ENCODE results near the gene PLK1. TPM values are rescaled to one million over a fixed set of nuclear protein-coding genes. Genes with fewer than 3 reads are reported as not detected.

The PLK1 gene
- total RNA-seq, 2 donors from 2014 or later = 76.7 to 118 TPM

DNA sequence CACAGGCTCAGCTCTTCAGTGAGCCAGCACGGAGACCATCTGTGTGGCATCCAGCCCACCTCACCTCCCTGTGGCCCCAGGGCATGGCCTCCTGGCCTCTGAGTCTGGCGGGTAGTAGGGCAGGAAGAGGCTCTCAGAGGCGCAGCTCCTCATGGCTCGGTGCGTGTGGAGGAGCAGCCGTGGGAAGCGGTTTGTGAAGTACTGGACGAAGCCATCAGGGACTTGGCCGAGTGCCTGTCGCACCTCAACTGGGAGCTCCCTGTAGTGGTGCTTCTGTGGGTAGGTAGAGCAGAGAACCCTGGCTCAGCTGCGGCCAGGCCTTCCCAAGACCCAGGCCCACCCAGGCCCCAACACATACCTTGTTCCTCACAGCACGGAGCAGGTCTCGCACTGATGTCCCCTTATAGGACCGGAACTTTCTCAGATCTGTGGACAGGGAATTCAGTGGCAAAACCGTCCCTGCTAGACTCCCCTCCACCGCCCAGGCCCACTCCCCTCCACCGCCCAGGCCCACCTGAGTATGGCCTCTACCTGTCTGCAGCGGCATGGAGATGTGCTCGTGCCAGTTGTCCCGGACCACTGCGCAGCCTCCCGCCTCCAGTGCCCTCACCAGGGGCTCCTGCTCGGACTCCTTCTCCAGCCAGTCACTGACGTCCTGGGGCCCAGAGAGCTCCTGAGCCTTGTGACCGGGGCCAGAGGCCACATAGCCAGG is 12.2 kb downstream of the PLK1 start:
- no peaks in the 10 kb centered on the region for H3K27me3 ChIP-seq (ENCODE audit: control insufficient read depth, insufficient read depth, low read length, poor library complexity, severe bottlenecking)
- H3K4me1 Mint-ChIP-seq = peaks cover 9% of the 10 kb centered on the region
- WGBS, 2 experiments (ENCODE audit: insufficient coverage in 1 of 2, insufficient read length in 1 of 2) = 97% methylated on average over 12 to 25 of the region's 25 CpGs
- peaks cover 53% of the 10 kb centered on the region for H3K36me3 Mint-ChIP-seq (ENCODE audit: low read depth)
- no peak overlapping the region for H3K4me3 ChIP-seq (ENCODE audit: low read length)
- H3K27ac Mint-ChIP-seq = no peak overlapping the region
- no peaks in the 10 kb centered on the region for H3K9me3 Mint-ChIP-seq
- no peak overlapping the region for H3K4me3 Mint-ChIP-seq
- H3K36me3 ChIP-seq (ENCODE audit: control insufficient read depth, insufficient read depth, low read length) = peaks cover 56% of the 10 kb centered on the region
- no peak overlapping the region for H3K9ac ChIP-seq (ENCODE audit: extremely low read depth, low read length, poor library complexity, severe bottlenecking)
- H3K27ac ChIP-seq (ENCODE audit: low read depth, low read length) = peak overlapping the region; percentile 24
- DNase-seq = no peak
- no peaks in the 10 kb centered on the region for H3K9me3 ChIP-seq (ENCODE audit: control insufficient read depth, low read length)
- TF ChIP-seq, protein P1, sequence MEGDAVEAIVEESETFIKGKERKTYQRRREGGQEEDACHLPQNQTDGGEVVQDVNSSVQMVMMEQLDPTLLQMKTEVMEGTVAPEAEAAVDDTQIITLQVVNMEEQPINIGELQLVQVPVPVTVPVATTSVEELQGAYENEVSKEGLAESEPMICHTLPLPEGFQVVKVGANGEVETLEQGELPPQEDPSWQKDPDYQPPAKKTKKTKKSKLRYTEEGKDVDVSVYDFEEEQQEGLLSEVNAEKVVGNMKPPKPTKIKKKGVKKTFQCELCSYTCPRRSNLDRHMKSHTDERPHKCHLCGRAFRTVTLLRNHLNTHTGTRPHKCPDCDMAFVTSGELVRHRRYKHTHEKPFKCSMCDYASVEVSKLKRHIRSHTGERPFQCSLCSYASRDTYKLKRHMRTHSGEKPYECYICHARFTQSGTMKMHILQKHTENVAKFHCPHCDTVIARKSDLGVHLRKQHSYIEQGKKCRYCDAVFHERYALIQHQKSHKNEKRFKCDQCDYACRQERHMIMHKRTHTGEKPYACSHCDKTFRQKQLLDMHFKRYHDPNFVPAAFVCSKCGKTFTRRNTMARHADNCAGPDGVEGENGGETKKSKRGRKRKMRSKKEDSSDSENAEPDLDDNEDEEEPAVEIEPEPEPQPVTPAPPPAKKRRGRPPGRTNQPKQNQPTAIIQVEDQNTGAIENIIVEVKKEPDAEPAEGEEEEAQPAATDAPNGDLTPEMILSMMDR (conservative IDR thresholded peaks at IDR 0.05) = no peak
- H3K27me3 Mint-ChIP-seq (ENCODE audit: insufficient read depth) = no peaks in the 10 kb centered on the region
- H3K4me1 ChIP-seq (ENCODE audit: control insufficient read depth, insufficient read depth, low read length) = no peaks in the 10 kb centered on the region

DNA sequence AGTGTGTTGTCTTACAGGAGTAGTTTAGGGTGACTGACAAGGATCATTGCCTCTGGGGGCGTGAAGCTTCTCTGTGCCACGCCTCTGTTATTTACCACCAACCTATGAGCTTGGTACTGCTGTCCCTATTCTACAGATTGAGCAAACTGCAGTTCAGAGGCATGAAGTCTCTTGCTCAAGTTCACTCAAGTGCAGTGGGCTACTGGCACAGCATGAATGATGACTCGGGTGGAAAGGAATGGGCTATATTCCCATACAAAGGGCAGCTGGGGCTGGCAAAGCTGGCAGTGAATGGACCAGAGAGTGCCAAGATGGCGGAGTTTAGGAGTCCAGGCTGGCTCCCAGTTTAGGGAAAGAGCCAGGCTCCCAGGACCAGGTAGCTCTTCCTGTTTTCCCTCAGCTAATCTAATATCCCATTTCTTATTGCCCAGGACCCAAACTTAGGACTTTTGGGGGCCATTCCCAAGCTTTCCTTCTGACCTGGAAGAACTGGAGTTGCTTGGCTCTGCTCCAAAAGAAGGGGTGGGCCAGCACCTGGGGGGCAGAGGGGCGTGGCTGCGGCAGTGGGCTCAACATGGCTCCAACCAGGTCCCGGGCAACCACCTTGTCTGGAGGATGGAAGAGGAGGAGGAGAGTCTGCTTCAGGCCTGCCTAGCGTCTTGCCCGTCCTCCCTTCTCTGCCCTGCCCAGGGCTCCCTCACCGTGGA is 12.9 kb downstream of the PLK1 start:
- H3K4me3 Mint-ChIP-seq = no peak overlapping the region
- no peaks in the 10 kb centered on the region for H3K9me3 ChIP-seq (ENCODE audit: control insufficient read depth, low read length)
- H3K4me3 ChIP-seq (ENCODE audit: low read length) = no peak overlapping the region
- no peaks in the 10 kb centered on the region for H3K27me3 ChIP-seq (ENCODE audit: control insufficient read depth, insufficient read depth, low read length, poor library complexity, severe bottlenecking)
- H3K9ac ChIP-seq (ENCODE audit: extremely low read depth, low read length, poor library complexity, severe bottlenecking) = no peak overlapping the region
- no peak overlapping the region for H3K27ac Mint-ChIP-seq
- peak overlapping the region; percentile 24 for H3K27ac ChIP-seq (ENCODE audit: low read depth, low read length)
- no peak for DNase-seq
- 92 to 94% methylated on average over 3 to 10 of the region's 10 CpGs for WGBS, 2 experiments (ENCODE audit: insufficient coverage in 1 of 2, insufficient read length in 1 of 2)
- TF ChIP-seq, protein P1 (conservative IDR thresholded peaks at IDR 0.05) = no peak
- H3K4me1 ChIP-seq (ENCODE audit: control insufficient read depth, insufficient read depth, low read length) = no peaks in the 10 kb centered on the region
- H3K36me3 Mint-ChIP-seq (ENCODE audit: low read depth) = peaks cover 49% of the 10 kb centered on the region
- H3K9me3 Mint-ChIP-seq = no peaks in the 10 kb centered on the region
- peaks cover 51% of the 10 kb centered on the region for H3K36me3 ChIP-seq (ENCODE audit: control insufficient read depth, insufficient read depth, low read length)
- H3K4me1 Mint-ChIP-seq = peaks cover 9% of the 10 kb centered on the region
- H3K27me3 Mint-ChIP-seq (ENCODE audit: insufficient read depth) = no peaks in the 10 kb centered on the region

GRCh38 chr16:23692190-23692837 is 13.6 kb downstream of the PLK1 start:
- peaks cover 44% of the 10 kb centered on the region for H3K36me3 ChIP-seq (ENCODE audit: control insufficient read depth, insufficient read depth, low read length)
- H3K4me1 Mint-ChIP-seq = peaks cover 9% of the 10 kb centered on the region
- H3K9me3 ChIP-seq (ENCODE audit: control insufficient read depth, low read length) = no peaks in the 10 kb centered on the region
- H3K27me3 Mint-ChIP-seq (ENCODE audit: insufficient read depth) = no peaks in the 10 kb centered on the region
- no peak overlapping the region for H3K27ac ChIP-seq (ENCODE audit: low read depth, low read length)
- H3K4me3 Mint-ChIP-seq = no peak overlapping the region
- no peaks in the 10 kb centered on the region for H3K27me3 ChIP-seq (ENCODE audit: control insufficient read depth, insufficient read depth, low read length, poor library complexity, severe bottlenecking)
- no peak for DNase-seq
- WGBS, 2 experiments (ENCODE audit: insufficient coverage in 1 of 2, insufficient read length in 1 of 2) = 91 to 100% methylated on average over 4 to 6 of the region's 6 CpGs
- H3K4me3 ChIP-seq (ENCODE audit: low read length) = no peak overlapping the region
- no peaks in the 10 kb centered on the region for H3K9me3 Mint-ChIP-seq
- TF ChIP-seq, protein P1 (conservative IDR thresholded peaks at IDR 0.05) = no peak
- H3K36me3 Mint-ChIP-seq (ENCODE audit: low read depth) = peaks cover 42% of the 10 kb centered on the region
- H3K27ac Mint-ChIP-seq = no peak overlapping the region
- no peak overlapping the region for H3K9ac ChIP-seq (ENCODE audit: extremely low read depth, low read length, poor library complexity, severe bottlenecking)
- no peaks in the 10 kb centered on the region for H3K4me1 ChIP-seq (ENCODE audit: control insufficient read depth, insufficient read depth, low read length)
